GM12878 (cell line): ENCODE measurements around the gene PRIMPOL. TPM values are rescaled to one million over a fixed set of nuclear protein-coding genes. Genes with fewer than 3 reads are reported as not detected.

Experiments
- ATAC-seq: fragments of 200-7000 bp; cut with Tn5 transposase; 3 replicates; pipeline ENCODE4 v1.9.1; 2020; ENCODE audit warnings: mild to moderate bottlenecking, moderate library complexity
- BruUV-seq: library from RNA; stranded (reverse); fragments of 400-500 nt; replicated peaks from 2 replicates; lab custom pipeline; 2021; lab: Mats Ljungman, UMichigan
- CTCF ChIA-PET: fragments of 300-600 bp; sonication (Branson Sonifier 250); formaldehyde crosslinking; extraction: SDS; loops from one replicate; lab custom pipeline; 2021; ENCODE audit warnings: inconsistent platforms; lab: Yijun Ruan, JAX
- POLR2A ChIA-PET: fragments of 350-600 bp; formaldehyde crosslinking; extraction: SDS; loops from one replicate; lab custom pipeline; 2021; ENCODE audit warnings: inconsistent platforms; lab: Charles Lee
- RAD21 ChIA-PET: fragments of 300-600 bp; sonication (Branson Sonifier 250); formaldehyde crosslinking; loops from one replicate; lab custom pipeline; 2023; ENCODE audit warnings: antibody characterized with exemption; ENCODE audit not compliant: unreplicated experiment; lab: Charles Lee
- SMC1A ChIA-PET: fragments of 300-600 bp; sonication (Branson Sonifier 250); formaldehyde crosslinking; loops from one replicate; lab custom pipeline; 2023; ENCODE audit not compliant: unreplicated experiment, uncharacterized antibody; lab: Charles Lee
- DNase-seq: peaks from one replicate; pipeline ENCODE4 v3.0.0-alpha.2; 2011; ENCODE audit warnings: low read depth, low spot score
- FAIRE-seq: peaks from 3 replicates; lab custom pipeline; 2011; peaks lifted over from hg19 to GRCh38; lab: Jason Lieb, UNC
- H2AFZ ChIP-seq: 2 replicates; pipeline ENCODE4 v1.6.0; 2011; ENCODE audit warnings: low read depth, low read length, control low read depth; ENCODE audit not compliant: control insufficient read depth
- H3K27ac ChIP-seq: 2 replicates; pipeline ENCODE4 v1.5.1; 2011; ENCODE audit warnings: control low read depth; ENCODE audit not compliant: control insufficient read depth, insufficient read depth
- H3K27me3 ChIP-seq, 2 experiments: replicated peaks in 1 of 2; 2 replicates each; pipeline versions ENCODE4 v1.6.0 to v1.6.1; 2011; ENCODE audit warnings: low read length in 1 of 2; ENCODE audit not compliant: control insufficient read depth in 2 of 2, insufficient read depth in 2 of 2
- H3K36me3 ChIP-seq, 2 experiments: 2 replicates each; pipeline ENCODE4 v1.5.1; 2011; ENCODE audit warnings: low read length in 1 of 2; ENCODE audit not compliant: control insufficient read depth in 2 of 2, insufficient read depth in 2 of 2
- H3K4me1 ChIP-seq: 2 replicates; pipeline ENCODE4 v1.6.1; 2011; ENCODE audit warnings: mild to moderate bottlenecking, low read length, moderate library complexity, mixed read lengths; ENCODE audit not compliant: control insufficient read depth, insufficient read depth
- H3K4me2 ChIP-seq: 2 replicates; pipeline ENCODE4 v1.6.0; 2011; ENCODE audit warnings: control low read depth; ENCODE audit not compliant: control insufficient read depth, insufficient read depth
- H3K4me3 ChIP-seq: fragments of 200-600 bp; sonication (generic); 2 replicates; pipeline ENCODE4 v1.5.1; 2016
- H3K79me2 ChIP-seq: 2 replicates; pipeline ENCODE4 v1.6.0; 2011; ENCODE audit warnings: low read length; ENCODE audit not compliant: control insufficient read depth, insufficient read depth
- H3K9ac ChIP-seq: 2 replicates; pipeline ENCODE4 v1.8.0; 2011; ENCODE audit warnings: low read length, control low read depth, mixed read lengths; ENCODE audit not compliant: control insufficient read depth, insufficient read depth
- H3K9me3 ChIP-seq: replicated peaks from 3 replicates; pipeline ENCODE4 v1.5.1; 2011; ENCODE audit warnings: mild to moderate bottlenecking, low read length; ENCODE audit not compliant: control insufficient read depth, insufficient read depth
- H4K20me1 ChIP-seq: 2 replicates; pipeline ENCODE4 v1.6.0; 2011; ENCODE audit not compliant: control insufficient read depth, insufficient read depth
- EGR1 ChIP-seq, 2 experiments: IDR thresholded peaks; 1 replicate in 1 of 2; 2 replicates in 1 of 2; pipeline ENCODE4 v1.6.1; 2011 to 2012; ENCODE audit warnings: low read depth in 2 of 2, low read length in 2 of 2, borderline replicate concordance in 1 of 2, mild to moderate bottlenecking in 1 of 2, moderate library complexity in 1 of 2
- GABPA ChIP-seq: IDR thresholded peaks from 2 replicates; pipeline ENCODE4 v1.6.1; 2014; ENCODE audit warnings: antibody characterized with exemption, low read depth, mild to moderate bottlenecking, inconsistent platforms
- HCFC1 ChIP-seq: fragments of 150-350 bp; IDR thresholded peaks from 2 replicates; pipeline ENCODE4 v1.6.1; 2014; ENCODE audit warnings: low read length
- IKZF2 ChIP-seq, 2 experiments: fragments of 450-650 bp; IDR thresholded peaks; 2 replicates each; pipeline ENCODE4 v1.6.1; 2017; ENCODE audit warnings: mild to moderate bottlenecking in 2 of 2, moderate library complexity in 2 of 2
- IRF5 ChIP-seq: fragments of 450-650 bp; IDR thresholded peaks from 2 replicates; pipeline ENCODE4 v1.6.1; 2017; ENCODE audit warnings: borderline replicate concordance
- MYC ChIP-seq: IDR thresholded peaks from 2 replicates; pipeline ENCODE4 v1.6.1; 2011; ENCODE audit warnings: mild to moderate bottlenecking, low read length, moderate library complexity, inconsistent platforms; ENCODE audit not compliant: insufficient read depth, insufficient replicate concordance, insufficient read length, severe bottlenecking
- POLR2AphosphoS2 ChIP-seq: IDR thresholded peaks from 2 replicates; pipeline ENCODE4 v1.6.1; 2011; ENCODE audit warnings: low read depth, mild to moderate bottlenecking, low read length, improper control_type of control experiment, moderate library complexity
- RFX5 ChIP-seq: IDR thresholded peaks from 2 replicates; pipeline ENCODE4 v1.6.1; 2011; ENCODE audit warnings: low read depth, low read length, improper control_type of control experiment
- RUNX3 ChIP-seq: IDR thresholded peaks from 2 replicates; pipeline ENCODE4 v1.6.1; 2012; ENCODE audit warnings: low read length, inconsistent platforms
- SIX5 ChIP-seq: IDR thresholded peaks from 2 replicates; pipeline ENCODE4 v1.6.1; 2011; ENCODE audit warnings: mild to moderate bottlenecking, low read depth, low read length, moderate library complexity; ENCODE audit not compliant: severe bottlenecking
- SPI1 ChIP-seq: IDR thresholded peaks from 2 replicates; pipeline ENCODE4 v1.6.1; 2011; ENCODE audit warnings: low read depth, mild to moderate bottlenecking, low read length, moderate library complexity, borderline replicate concordance; ENCODE audit not compliant: insufficient read depth
- ZBTB33 ChIP-seq: fragments of 450-650 bp; IDR thresholded peaks from 2 replicates; pipeline ENCODE4 v1.6.1; 2017; ENCODE audit warnings: mild to moderate bottlenecking
- ZNF384 ChIP-seq: IDR thresholded peaks from 2 replicates; pipeline ENCODE4 v1.6.1; 2012; ENCODE audit warnings: low read depth, mild to moderate bottlenecking, low read length, improper control_type of control experiment, borderline replicate concordance
- WGBS: methylation state at CpG from one replicate; pipeline ENCODE4 v1.1.6; 2016; ENCODE audit warnings: low lambda C conversion rate; ENCODE audit not compliant: insufficient replicate concordance, insufficient coverage; ENCODE audit errors: missing lambda C conversion rate; 5-methylcytosine and 5-hydroxymethylcytosine counted together
- in situ Hi-C: fragments of 300-500 bp; cut with MboI; formaldehyde crosslinking; loops from 9 replicates; pipeline ENCODE4 v1.14.3; 2018; ENCODE audit warnings: mixed read lengths
- intact Hi-C: fragments of 100-400 bp; cut with micrococcal nuclease; formaldehyde crosslinking; loops from one replicate; pipeline ENCODE4 v1.14.2; 2022; ENCODE audit not compliant: unreplicated experiment
- polyA plus RNA-seq, 11 experiments: library from polyadenylated mRNA; depleted of rRNA in 4 of 11; unstranded in 6 of 11; stranded (reverse) in 5 of 11; fragments of >200 nt; fragmentation: Nextera tagmentation in 4 of 11; fragmentation: Illumina TruSeq in 1 of 11; extraction: Ambion mirVana in 4 of 11; extraction: Trizol in 1 of 11; gene quantifications; 1 replicate in 1 of 11; 2 replicates in 10 of 11; pipeline versions ENCODE4 v1.2.1 to v1.2.3, GENCODE V29; 2011 to 2016; ENCODE audit warnings: inconsistent platforms in 2 of 11, missing spikeins in 2 of 11, low read depth in 1 of 11
- total RNA-seq, 4 experiments: library from RNA; depleted of rRNA in 3 of 4; stranded (reverse); fragments of >200 nt in 3 of 4; fragmentation: Illumina TruSeq in 1 of 4; extraction: Trizol in 1 of 4; gene quantifications; 2 replicates each; pipeline versions ENCODE4 v1.2.1 to v1.2.3, GENCODE V29; 2013 to 2021

The PRIMPOL gene
- total and polyA plus RNA-seq, 10 of the 15 experiments (the other 5 are each of a cell fraction or from before 2014, with no cell fraction given), result 10.6 to 23.7 (median 14.0) TPM

GRCh38 chr4:184689681-184690080 is 40.1 kb downstream of the PRIMPOL start:
- SMC1A ChIA-PET, result interaction anchor here (0.8 kb wide), 1 partner anchor 24 kb away, joined by 3 read pairs; no protein-coding TSS in a partner anchor
- Histone ChIP-seq H3K9ac (no peak overlapping the region), H3K4me2 (no peak overlapping the region), H2AFZ (no peak overlapping the region), H3K27me3 (no peaks in the 10 kb centered on the region), H3K4me1 (no peaks in the 10 kb centered on the region)
- no peak for ATAC-seq
- intact Hi-C loops, result no loop called here
- no peak for TF ChIP-seq GABPA
- no peak for TF ChIP-seq RFX5
- TF ChIP-seq ZBTB33, result no peak
- TF ChIP-seq, all 136 proteins: peak for 0
- FAIRE-seq, result no peak
- ChIA-PET POLR2A (no interaction called here), CTCF (interaction anchor here (1.2 kb wide), 1 partner anchor 426 kb away, joined by 3 read pairs; no protein-coding TSS in a partner anchor), RAD21 (no interaction called here)
- no TSS peak for BruUV-seq
- H3K27ac ChIP-seq, result no peak overlapping the region
- no peaks in the 10 kb centered on the region for H3K79me2 ChIP-seq
- WGBS, result 80% methylated on average over 5 of the region's 5 CpGs
- H3K4me3 ChIP-seq, result no peak overlapping the region
- no peaks in the 10 kb centered on the region for H4K20me1 ChIP-seq
- H3K9me3 ChIP-seq, result no peaks in the 10 kb centered on the region
- no peak for DNase-seq
- in situ Hi-C loops, result no loop called here
- peaks cover 0 to 7% of the 10 kb centered on the region in 2 experiments; a peak in 2 of 4 replicates for H3K36me3 ChIP-seq

GRCh38 chr4:184693056-184693455 is 43.5 kb downstream of the PRIMPOL start:
- ATAC-seq, result no peak
- ChIA-PET POLR2A (no interaction called here), RAD21 (interaction anchor here (0.6 kb wide), 1 partner anchor 100 kb away, joined by 3 read pairs; no protein-coding TSS in a partner anchor)
- Histone ChIP-seq H3K4me2 (no peak overlapping the region), H2AFZ (no peak overlapping the region)
- WGBS, result 90% methylated on average over 5 of the region's 5 CpGs
- intact Hi-C loops, result no loop called here
- TF ChIP-seq SPI1 (no peak), HCFC1 (no peak), EGR1 (IDR thresholded peaks at IDR 0.05; ENCODE audit: borderline replicate concordance in 1 of 2, low read depth in 2 of 2, low read length in 2 of 2) (no peak), IRF5 (no peak), POLR2AphosphoS2 (no peak), RUNX3 (no peak), SIX5 (no peak), IKZF2 (IDR thresholded peaks at IDR 0.05) (no peak), MYC (no peak), ZNF384 (no peak)
- TF ChIP-seq, all 136 proteins: peak for 0
- Histone ChIP-seq H3K27me3 (no peaks in the 10 kb centered on the region), H3K4me1 (no peaks in the 10 kb centered on the region), H3K9ac (no peak overlapping the region), H4K20me1 (no peaks in the 10 kb centered on the region), H3K79me2 (no peaks in the 10 kb centered on the region), H3K27ac (no peak overlapping the region), H3K4me3 (no peak overlapping the region), H3K9me3 (no peaks in the 10 kb centered on the region), H3K36me3 (peaks cover 0 to 11% of the 10 kb centered on the region in 2 experiments)
- ChIA-PET SMC1A (interaction anchor here (2.4 kb wide), 1 partner anchor 429 kb away, joined by 8 read pairs; no protein-coding TSS in a partner anchor), CTCF (interaction anchor here (1.1 kb wide), 1 partner anchor 10 kb away, joined by 3 read pairs; no protein-coding TSS in a partner anchor)
- FAIRE-seq, result no peak
- DNase-seq, result no peak
- in situ Hi-C loops, result no loop called here
- no TSS peak for BruUV-seq
